GM21390 (cell line): ENCODE measurements around the gene SOHLH1.

ENCODE experiments used
- ATAC-seq: cut with Tn5 transposase; IDR thresholded peaks from one replicate; pipeline ENCODE4 v1.9.1; 2021; ENCODE audit not compliant: unreplicated experiment

SOHLH1 gene

GRCh38 chr9:135699440-135699839 is at the start of gene SOHLH1:
Gene SOHLH1 (minus strand): TSS chr9:135699481. CDS start chr9:135699467, 14 bp downstream.
- no peak for ATAC-seq

GRCh38 chr9:135748676-135749075 is 49.4 kb upstream of the SOHLH1 start:
- ATAC-seq: no peak

GRCh38 chr9:135747311-135747710 is 48.0 kb upstream of the SOHLH1 start:
- no peak for ATAC-seq

- no peak for ATAC-seq
These were observed 47.3 kb upstream of the SOHLH1 start for GRCh38 chr9:135746565-135746964.

- no peak for ATAC-seq
These were observed 46.5 kb upstream of the SOHLH1 start for GRCh38 chr9:135745686-135746324.

- no peak for ATAC-seq
These were observed 45.9 kb upstream of the SOHLH1 start for GRCh38 chr9:135745189-135745588.

GRCh38 chr9:135744333-135745070 is 45.2 kb upstream of the SOHLH1 start:
- no peak for ATAC-seq

GRCh38 chr9:135743546-135744332 is 44.5 kb upstream of the SOHLH1 start:
- ATAC-seq: no peak

GRCh38 chr9:135743021-135743420 is 43.7 kb upstream of the SOHLH1 start:
- ATAC-seq: no peak

- ATAC-seq: no peak
These were observed 42.3 kb upstream of the SOHLH1 start for GRCh38 chr9:135741276-135742219.

GRCh38 chr9:135739271-135740220 is 40.3 kb upstream of the SOHLH1 start:
- ATAC-seq: no peak

GRCh38 chr9:135737840-135738521 is 38.7 kb upstream of the SOHLH1 start:
- ATAC-seq: no peak

- ATAC-seq: no peak
These were observed 37.9 kb upstream of the SOHLH1 start for GRCh38 chr9:135736979-135737839.

- no peak for ATAC-seq
These were observed 37.1 kb upstream of the SOHLH1 start for GRCh38 chr9:135736272-135736978.

- no peak for ATAC-seq
These were observed 35.4 kb upstream of the SOHLH1 start for GRCh38 chr9:135734616-135735144.

- ATAC-seq: no peak
These were observed 33.4 kb upstream of the SOHLH1 start for GRCh38 chr9:135732569-135733257.

- ATAC-seq: no peak
These were observed 32.2 kb upstream of the SOHLH1 start for GRCh38 chr9:135731454-135731853.
